ENCODE measurements around the gene MTF2. TPM values are rescaled to one million over a fixed set of nuclear protein-coding genes. Genes with fewer than 3 reads are reported as not detected.

Gene MTF2
- total RNA-seq = 29.9 and 41.0 TPM in 2 replicates

GRCh38 chr1:93078986-93079654 lies at the start of gene MTF2:
MTF2 (plus strand) TSS chr1:93079283; CDS start chr1:93079527, 244 bp downstream.

DNA sequence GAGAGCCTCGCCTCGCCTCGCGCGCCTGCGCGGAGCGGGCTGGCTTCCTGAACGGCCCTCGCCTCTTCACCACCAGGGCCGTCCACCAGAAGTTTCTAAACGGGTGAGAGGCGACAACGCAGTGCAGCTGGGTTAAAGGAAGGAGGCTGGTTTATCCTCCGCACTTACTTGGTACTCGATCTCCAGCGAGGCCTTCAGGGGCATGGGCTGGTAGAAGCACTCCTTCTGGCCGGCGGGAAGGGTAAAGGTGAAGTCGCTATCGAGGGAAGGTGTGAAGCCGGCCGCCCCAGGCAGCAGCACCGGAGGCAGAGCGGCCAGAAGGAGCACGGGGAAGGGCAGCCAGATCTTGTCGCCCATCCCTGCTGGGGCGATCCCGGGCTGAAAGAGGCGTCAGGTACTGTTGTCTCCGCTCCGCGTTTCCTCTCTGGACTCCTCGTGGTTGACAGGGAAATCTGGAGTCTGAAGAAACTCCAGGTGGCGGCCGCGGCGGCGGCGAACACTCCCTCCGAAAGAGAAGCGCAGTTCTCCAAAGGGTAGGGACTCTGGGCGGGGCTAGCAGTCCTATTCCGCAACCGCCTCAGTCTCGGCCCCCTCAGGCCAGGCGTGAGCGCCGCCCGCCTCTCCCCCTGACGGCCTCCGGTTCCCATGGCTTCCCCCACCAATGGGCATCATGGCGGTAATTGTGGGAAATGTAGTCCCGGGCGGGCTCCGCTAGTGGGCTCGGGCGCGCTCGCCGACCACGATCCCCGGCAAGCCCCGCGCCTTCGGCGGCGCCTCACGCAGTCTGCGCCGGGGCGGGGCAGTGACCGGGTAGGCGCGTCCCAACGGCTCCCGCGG lies 101.0 kb downstream of the MTF2 start, which contains the start of gene TMED5:
Gene TMED5 (minus strand): TSS at position 528 of the 837 bp plus-strand sequence. CDS start 171 bp downstream, at position 357.

DNA sequence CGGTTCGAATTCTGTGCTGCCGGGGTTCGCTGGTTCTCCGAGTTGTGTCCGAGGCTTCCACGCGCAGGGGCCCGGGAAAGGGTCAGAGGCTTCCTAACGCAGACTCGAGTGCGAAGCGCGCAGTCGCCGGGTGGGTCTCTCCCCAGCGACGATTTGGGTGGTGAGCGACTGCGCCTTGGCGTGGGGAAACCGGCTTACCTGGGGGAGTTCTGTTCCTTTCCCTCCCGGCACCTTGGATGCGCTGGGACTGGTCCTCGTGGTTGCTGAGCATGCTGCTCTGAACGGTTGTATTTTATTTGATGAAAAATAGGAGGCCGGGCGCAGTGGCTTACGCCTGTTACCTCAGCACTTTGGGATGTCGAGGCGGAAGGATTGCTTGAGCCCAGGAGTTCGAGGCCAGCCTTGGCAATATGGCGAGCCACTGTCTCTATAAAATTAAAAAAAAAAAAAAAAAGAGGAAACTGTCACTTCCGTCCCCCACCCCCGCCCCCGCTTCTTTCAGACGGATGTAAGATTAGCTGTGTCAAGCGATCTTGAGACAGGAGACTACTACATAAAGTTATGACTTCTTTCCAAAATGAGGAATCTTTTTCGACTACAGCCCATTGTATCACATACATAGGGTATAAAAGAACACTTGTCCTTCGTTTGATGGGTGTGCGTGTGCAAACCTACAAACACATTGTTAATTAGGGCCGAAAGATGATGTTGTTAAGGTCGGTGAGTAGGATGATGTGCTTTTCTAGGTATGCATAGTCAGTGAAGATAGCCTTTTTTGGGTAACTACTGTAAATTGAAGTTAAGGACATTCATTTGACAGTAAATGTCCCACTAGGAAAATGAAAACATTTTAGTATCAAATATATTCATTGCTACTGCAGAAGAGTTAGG lies 101.9 kb downstream of the MTF2 start, which contains the start of gene CCDC18:
Gene CCDC18 (plus strand): TSS at position 2 of the 891 bp plus-strand sequence. CDS start 2,638 bp downstream, outside the sequence.

Other genes with a start within 250 kb of the MTF2 start
- 1,322 and 1,707 TPM in 2 replicates for gene RPL5, start 247.2 kb upstream of the MTF2 start, total RNA-seq
- 0.17 and 0.33 TPM in 2 replicates for gene DIPK1A, start 117.8 kb upstream of the MTF2 start, total RNA-seq
- gene TMED5, start 101.1 kb downstream of the MTF2 start, total RNA-seq = 41.2 and 59.7 TPM in 2 replicates
- gene CCDC18, start 101.4 kb downstream of the MTF2 start, total RNA-seq = 5.2 and 7.0 TPM in 2 replicates